OCI-LY1 (cell line): ENCODE results near the gene MYO1E.

Experiments used
- EZH2 ChIP-seq: fragments of 200-600 bp; sonication (generic), shearing (Covaris generic); IDR thresholded peaks from 2 replicates; pipeline ENCODE4 v1.8.0; 2017; ENCODE audit warnings: borderline replicate concordance, mixed run types, mild to moderate bottlenecking, antibody characterized with exemption, low read length, moderate library complexity, mixed read lengths
- TF ChIP-seq, protein P1 (sequence below): fragments of 200-600 bp; sonication (generic), shearing (Covaris generic); IDR thresholded peaks from 2 replicates; pipeline ENCODE4 v1.5.1; 2017; ENCODE audit warnings: mild to moderate bottlenecking, antibody characterized with exemption, low read length, moderate library complexity, mixed read lengths

DNA sequence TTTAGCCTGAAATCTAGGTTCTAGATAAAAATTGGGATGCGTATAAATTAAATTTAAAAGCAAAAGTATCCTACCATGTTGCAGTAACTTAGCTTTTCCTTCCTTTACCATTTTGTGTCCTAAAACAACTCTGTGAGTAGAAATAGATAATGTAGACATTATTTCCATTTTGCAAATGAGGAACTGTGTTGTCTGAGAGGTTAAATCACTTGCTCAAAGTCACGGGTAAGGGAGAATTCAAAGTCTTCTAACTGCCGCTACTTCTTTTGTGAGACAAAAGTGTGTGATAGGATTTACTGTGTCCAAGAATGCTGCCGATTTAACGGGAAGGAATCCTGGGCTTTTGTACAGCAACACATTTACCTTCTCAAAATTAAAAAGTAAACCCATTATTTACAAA lies 40.7 kb downstream of the MYO1E start:
- TF ChIP-seq, protein P1, sequence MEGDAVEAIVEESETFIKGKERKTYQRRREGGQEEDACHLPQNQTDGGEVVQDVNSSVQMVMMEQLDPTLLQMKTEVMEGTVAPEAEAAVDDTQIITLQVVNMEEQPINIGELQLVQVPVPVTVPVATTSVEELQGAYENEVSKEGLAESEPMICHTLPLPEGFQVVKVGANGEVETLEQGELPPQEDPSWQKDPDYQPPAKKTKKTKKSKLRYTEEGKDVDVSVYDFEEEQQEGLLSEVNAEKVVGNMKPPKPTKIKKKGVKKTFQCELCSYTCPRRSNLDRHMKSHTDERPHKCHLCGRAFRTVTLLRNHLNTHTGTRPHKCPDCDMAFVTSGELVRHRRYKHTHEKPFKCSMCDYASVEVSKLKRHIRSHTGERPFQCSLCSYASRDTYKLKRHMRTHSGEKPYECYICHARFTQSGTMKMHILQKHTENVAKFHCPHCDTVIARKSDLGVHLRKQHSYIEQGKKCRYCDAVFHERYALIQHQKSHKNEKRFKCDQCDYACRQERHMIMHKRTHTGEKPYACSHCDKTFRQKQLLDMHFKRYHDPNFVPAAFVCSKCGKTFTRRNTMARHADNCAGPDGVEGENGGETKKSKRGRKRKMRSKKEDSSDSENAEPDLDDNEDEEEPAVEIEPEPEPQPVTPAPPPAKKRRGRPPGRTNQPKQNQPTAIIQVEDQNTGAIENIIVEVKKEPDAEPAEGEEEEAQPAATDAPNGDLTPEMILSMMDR = no peak
- no peak for TF ChIP-seq EZH2
